ENCODE data around the gene FASN. TPM values are rescaled to one million over a fixed set of nuclear protein-coding genes. Genes with fewer than 3 reads are reported as not detected.

Gene FASN
- total RNA-seq, 2 donors from 2014 or later = 13.8 to 46.4 TPM

GRCh38 chr17:82082456-82082855 lies 15.6 kb downstream of the FASN start:
- Histone ChIP-seq H3K27ac (no peak overlapping the region), H3K36me3 (peaks cover 81% of the 10 kb centered on the region), H3K4me1 (no peaks in the 10 kb centered on the region), H3K4me3 (no peak overlapping the region), H3K9me3 (no peaks in the 10 kb centered on the region), H3K27me3 (no peaks in the 10 kb centered on the region)
- DNase-seq (ENCODE audit: low spot score) = no peak
- TF ChIP-seq CTCF (IDR thresholded peaks at IDR 0.05) = no peak

GRCh38 chr17:82081966-82082365 lies 16.1 kb downstream of the FASN start:
- Histone ChIP-seq H3K4me1 (no peaks in the 10 kb centered on the region), H3K4me3 (no peak overlapping the region), H3K9me3 (no peaks in the 10 kb centered on the region), H3K27ac (no peak overlapping the region), H3K27me3 (no peaks in the 10 kb centered on the region), H3K36me3 (peaks cover 76% of the 10 kb centered on the region)
- no peak for DNase-seq (ENCODE audit: low spot score)
- TF ChIP-seq CTCF (IDR thresholded peaks at IDR 0.05) = no peak

GRCh38 chr17:82081546-82081945 lies 16.5 kb downstream of the FASN start:
- H3K4me3 ChIP-seq = no peak overlapping the region
- no peaks in the 10 kb centered on the region for H3K4me1 ChIP-seq
- no peak overlapping the region for H3K27ac ChIP-seq
- H3K36me3 ChIP-seq = peaks cover 72% of the 10 kb centered on the region
- no peak for TF ChIP-seq CTCF (IDR thresholded peaks at IDR 0.05)
- H3K27me3 ChIP-seq = no peaks in the 10 kb centered on the region
- no peak for DNase-seq (ENCODE audit: low spot score)
- no peaks in the 10 kb centered on the region for H3K9me3 ChIP-seq

- no peak for DNase-seq (ENCODE audit: low spot score)
- no peak overlapping the region for H3K27ac ChIP-seq
- TF ChIP-seq CTCF (IDR thresholded peaks at IDR 0.05) = no peak
Measured at GRCh38 chr17:82080789-82081464, 17.1 kb downstream of the FASN start.

GRCh38 chr17:82080048-82080788 lies 17.8 kb downstream of the FASN start:
- no peak overlapping the region for H3K4me3 ChIP-seq
- H3K27me3 ChIP-seq = no peaks in the 10 kb centered on the region
- no peaks in the 10 kb centered on the region for H3K4me1 ChIP-seq
- no peak for TF ChIP-seq CTCF (IDR thresholded peaks at IDR 0.05)
- peaks cover 59% of the 10 kb centered on the region for H3K36me3 ChIP-seq
- no peak for DNase-seq (ENCODE audit: low spot score)
- H3K27ac ChIP-seq = no peak overlapping the region
- no peaks in the 10 kb centered on the region for H3K9me3 ChIP-seq

More at GRCh38 chr17:82080789-82081464, 17.1 kb downstream of the FASN start:
- no peak overlapping the region for H3K4me3 ChIP-seq
- H3K9me3 ChIP-seq = no peaks in the 10 kb centered on the region
- H3K4me1 ChIP-seq = no peaks in the 10 kb centered on the region
- no peaks in the 10 kb centered on the region for H3K27me3 ChIP-seq
- H3K36me3 ChIP-seq = peaks cover 66% of the 10 kb centered on the region
